ENCODE data around the gene ZDHHC7. TPM values are rescaled to one million over a fixed set of nuclear protein-coding genes. Genes with fewer than 3 reads are reported as not detected.

The ZDHHC7 gene
- total and polyA plus RNA-seq, 9 of the 15 experiments (the other 6 are each of a cell fraction or from before 2014, with no cell fraction given): 1.7 to 49.7 (median 37.4) TPM

DNA sequence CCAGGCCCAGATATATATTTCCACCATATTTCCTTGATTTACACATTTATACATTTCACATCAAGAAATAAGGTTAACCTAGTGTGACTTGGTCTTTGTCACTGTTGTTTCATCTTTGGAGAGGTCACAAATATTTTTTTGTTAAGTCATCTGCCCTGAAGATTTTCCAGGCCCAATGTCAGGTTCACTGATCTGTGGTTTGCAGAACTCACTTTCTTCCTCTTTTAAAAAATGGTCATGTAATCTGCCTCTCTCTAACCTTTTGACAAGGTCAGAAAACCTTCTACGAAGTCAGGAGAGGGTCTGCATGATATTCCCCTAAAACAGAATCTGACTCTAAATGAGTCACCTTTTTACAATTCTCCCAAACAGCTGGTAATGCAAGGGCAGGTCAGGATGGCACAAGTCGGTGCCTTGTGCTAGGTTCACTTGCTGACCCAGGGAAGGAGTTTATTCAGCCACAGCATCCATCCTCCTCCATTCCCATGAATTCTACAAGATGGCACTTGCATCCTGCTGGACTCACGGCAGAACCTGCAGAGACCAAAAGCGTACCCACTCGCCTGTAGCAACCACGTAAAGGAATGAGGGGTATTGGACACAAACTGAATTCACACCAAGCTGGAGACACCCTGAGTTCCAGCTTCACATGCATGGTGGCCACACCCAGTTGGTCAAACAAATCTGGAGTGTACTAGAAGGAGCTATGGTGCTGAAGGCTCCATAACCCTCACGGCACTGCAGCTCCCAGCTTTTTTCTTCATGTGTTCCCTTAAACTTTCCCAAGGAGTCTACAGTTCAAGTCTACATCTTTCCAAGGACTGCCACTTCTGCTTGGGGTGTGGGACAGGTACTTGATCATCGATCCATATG lies 14.7 kb upstream of the ZDHHC7 start (continued):
- TF ChIP-seq TFAP4 (CRISPR knock-in tag; IDR thresholded peaks at IDR 0.05; ENCODE audit: borderline replicate concordance) (peak; percentile 42; the same call in 1 of the 2 replicates), BACH1 (tag; IDR thresholded peaks at IDR 0.05) (peak; percentile 38; the same call in 1 of the 2 replicates), HNRNPH1 (optimal IDR thresholded peaks at IDR 0.05; ENCODE audit: low read depth, low read length) (no peak), MAX (CRISPR knock-in tag; IDR thresholded peaks at IDR 0.05) (0 out of 2 replicates have a peak, but pooled peaks have one; percentile 15), SMARCA4 (IDR thresholded peaks at IDR 0.05) (peak; percentile 56; the same call in 1 of the 2 replicates), L3MBTL2 (IDR thresholded peaks at IDR 0.05) (peak; percentile 49), ZNF277 (CRISPR knock-in tag; IDR thresholded peaks at IDR 0.05; ENCODE audit: borderline replicate concordance) (no peak), ZNF232 (CRISPR knock-in tag; IDR thresholded peaks at IDR 0.05) (no peak), BDP1 (IDR thresholded peaks at IDR 0.05; ENCODE audit: insufficient read depth, insufficient read length) (no peak), MYC (IDR thresholded peaks at IDR 0.05; ENCODE audit: low read depth, low read length) (peak; percentile 32; the same call in 1 of the 2 replicates), MYC (CRISPR knock-in tag; IDR thresholded peaks at IDR 0.05; ENCODE audit: borderline replicate concordance, low read depth) (no peak), ARID1B (IDR thresholded peaks at IDR 0.05) (peak; percentile 67), PHF8 (IDR thresholded peaks at IDR 0.05; ENCODE audit: borderline replicate concordance, low read length) (no peak), NBN (IDR thresholded peaks at IDR 0.05; ENCODE audit: low read depth) (peak; percentile 54; the same call in 1 of the 2 replicates), ATF1 (CRISPR knock-in tag; IDR thresholded peaks at IDR 0.05) (no peak), ATF1 (tag; IDR thresholded peaks at IDR 0.05) (0 out of 2 replicates have a peak, but pooled peaks have one; percentile 15), CCNT2 (IDR thresholded peaks at IDR 0.05; ENCODE audit: borderline replicate concordance, extremely low read depth, insufficient read length, low read depth, low read length) (peak; percentile 18), ZNF76 (CRISPR knock-in tag; IDR thresholded peaks at IDR 0.05; ENCODE audit: borderline replicate concordance) (no peak), NR2C2 (CRISPR knock-in tag; IDR thresholded peaks at IDR 0.05) (no peak), NR2C2 (tag; IDR thresholded peaks at IDR 0.05) (peak; percentile 86), MAFG (tag; conservative IDR thresholded peaks at IDR 0.05) (peak; percentile 92)
- TF ChIP-seq, protein P1, sequence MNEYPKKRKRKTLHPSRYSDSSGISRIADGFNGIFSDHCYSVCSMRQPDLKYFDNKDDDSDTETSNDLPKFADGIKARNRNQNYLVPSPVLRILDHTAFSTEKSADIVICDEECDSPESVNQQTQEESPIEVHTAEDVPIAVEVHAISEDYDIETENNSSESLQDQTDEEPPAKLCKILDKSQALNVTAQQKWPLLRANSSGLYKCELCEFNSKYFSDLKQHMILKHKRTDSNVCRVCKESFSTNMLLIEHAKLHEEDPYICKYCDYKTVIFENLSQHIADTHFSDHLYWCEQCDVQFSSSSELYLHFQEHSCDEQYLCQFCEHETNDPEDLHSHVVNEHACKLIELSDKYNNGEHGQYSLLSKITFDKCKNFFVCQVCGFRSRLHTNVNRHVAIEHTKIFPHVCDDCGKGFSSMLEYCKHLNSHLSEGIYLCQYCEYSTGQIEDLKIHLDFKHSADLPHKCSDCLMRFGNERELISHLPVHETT (CRISPR knock-in tag; conservative IDR thresholded peaks at IDR 0.05 in 1 of 2, IDR thresholded peaks at IDR 0.05 in 1 of 2): peak in 1 of 2 experiments; percentile 72; a peak in 2 of 4 replicates

Data from K562 (cell line).